OCI-M2 (cell line): ENCODE measurements around the gene VARS1.
A peak's percentile ranks its signal among the peaks of the same experiment; 100 is the strongest.

ENCODE experiments used
- DNase-seq: peaks from one replicate; lab custom pipeline; 2025; ENCODE audit not compliant: unreplicated experiment; lab: John Stamatoyannopoulos, UW

The VARS1 gene

GRCh38 chr6:31775633-31776484, 19.7 kb downstream of the VARS1 start:
- no peak for DNase-seq

GRCh38 chr6:31775184-31775583, 20.4 kb downstream of the VARS1 start:
- DNase-seq: no peak

GRCh38 chr6:31771992-31772358, 23.6 kb downstream of the VARS1 start:
- DNase-seq: no peak

GRCh38 chr6:31770860-31771259, 24.7 kb downstream of the VARS1 start:
- no peak for DNase-seq

GRCh38 chr6:31769684-31770371, 25.7 kb downstream of the VARS1 start:
- peak; percentile 64 for DNase-seq

DNA sequence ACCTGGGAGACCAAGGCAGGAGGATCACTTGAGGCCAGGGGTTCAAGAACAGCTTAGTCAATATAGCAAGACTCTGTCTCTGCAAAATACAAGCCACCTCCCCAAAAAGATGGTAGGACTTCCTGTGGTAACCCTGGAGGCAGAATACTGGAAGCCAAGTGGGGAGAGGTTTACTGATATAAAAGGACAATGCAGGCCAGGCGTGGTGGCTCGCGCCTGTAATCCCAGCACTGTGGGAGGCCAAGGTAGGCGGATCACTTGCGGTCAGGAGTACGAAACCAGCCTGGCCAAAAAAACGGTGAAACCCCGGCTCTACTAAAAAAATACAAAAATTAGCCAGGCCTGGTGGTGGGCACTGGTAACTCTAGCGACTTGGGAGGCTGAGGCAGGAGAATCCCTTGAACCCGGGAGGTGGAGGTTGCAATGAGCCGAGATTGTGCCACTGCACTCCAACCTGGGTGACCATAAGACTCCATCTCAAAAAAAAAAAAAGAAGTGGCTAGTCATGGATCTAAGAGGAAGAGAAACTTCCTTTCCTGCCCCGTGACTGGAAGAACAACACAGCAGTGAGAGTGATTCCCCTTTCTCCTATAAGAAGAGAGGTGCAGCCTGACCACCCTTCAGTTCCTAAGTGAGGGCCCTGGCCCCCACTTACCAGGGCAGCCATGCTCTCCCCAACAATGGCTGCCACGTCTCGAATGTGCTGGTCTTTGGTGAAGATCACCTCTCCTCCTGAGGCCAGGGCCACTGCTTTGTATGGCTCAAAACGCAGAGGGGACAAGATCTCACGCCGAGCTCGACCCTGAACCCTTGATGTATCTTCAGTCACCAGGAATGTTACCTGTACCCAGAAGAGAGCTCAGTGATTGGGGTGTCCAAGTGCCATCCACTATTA, 26.9 kb downstream of the VARS1 start:
- DNase-seq: no peak

- DNase-seq: no peak
Measured at GRCh38 chr6:31767096-31767645, 28.4 kb downstream of the VARS1 start.

GRCh38 chr6:31765910-31766794, 29.4 kb downstream of the VARS1 start:
- DNase-seq: no peak

DNA sequence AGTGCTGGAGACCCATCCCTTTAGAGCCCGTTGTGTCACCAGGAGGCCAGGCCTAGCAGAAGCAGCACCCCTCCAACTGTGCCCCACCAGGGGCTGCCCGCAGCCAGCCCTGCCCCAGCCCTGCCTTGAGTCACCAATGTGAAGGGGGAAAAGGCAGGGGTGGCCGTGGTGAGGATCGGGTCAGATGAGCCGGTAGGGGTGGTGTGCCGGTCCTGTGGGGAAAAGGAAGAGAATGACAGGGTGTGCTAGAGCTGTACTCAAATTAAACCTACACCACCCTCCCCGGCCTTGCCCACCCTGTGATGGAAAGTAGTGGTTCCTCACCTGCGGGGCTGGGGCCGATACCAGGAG, 30.0 kb downstream of the VARS1 start:
- no peak for DNase-seq

- DNase-seq: no peak
Measured at GRCh38 chr6:31764198-31764597, 31.4 kb downstream of the VARS1 start.

DNA sequence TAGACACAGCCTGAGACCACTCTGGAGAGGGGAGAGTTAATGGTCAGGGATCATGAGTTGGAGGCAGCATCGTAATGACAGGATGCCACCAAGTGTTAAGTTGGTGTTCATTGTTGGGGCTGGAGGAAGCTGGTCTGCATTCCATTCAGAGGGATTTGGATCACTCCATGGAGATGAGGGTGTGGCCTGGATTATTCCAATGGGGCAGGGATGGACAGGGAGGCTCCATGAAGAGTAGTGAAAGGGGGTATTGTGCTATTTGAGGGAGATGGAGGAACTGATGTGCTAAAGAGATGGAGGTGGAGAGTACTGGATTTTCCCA, 32.0 kb downstream of the VARS1 start:
- DNase-seq: no peak

DNA sequence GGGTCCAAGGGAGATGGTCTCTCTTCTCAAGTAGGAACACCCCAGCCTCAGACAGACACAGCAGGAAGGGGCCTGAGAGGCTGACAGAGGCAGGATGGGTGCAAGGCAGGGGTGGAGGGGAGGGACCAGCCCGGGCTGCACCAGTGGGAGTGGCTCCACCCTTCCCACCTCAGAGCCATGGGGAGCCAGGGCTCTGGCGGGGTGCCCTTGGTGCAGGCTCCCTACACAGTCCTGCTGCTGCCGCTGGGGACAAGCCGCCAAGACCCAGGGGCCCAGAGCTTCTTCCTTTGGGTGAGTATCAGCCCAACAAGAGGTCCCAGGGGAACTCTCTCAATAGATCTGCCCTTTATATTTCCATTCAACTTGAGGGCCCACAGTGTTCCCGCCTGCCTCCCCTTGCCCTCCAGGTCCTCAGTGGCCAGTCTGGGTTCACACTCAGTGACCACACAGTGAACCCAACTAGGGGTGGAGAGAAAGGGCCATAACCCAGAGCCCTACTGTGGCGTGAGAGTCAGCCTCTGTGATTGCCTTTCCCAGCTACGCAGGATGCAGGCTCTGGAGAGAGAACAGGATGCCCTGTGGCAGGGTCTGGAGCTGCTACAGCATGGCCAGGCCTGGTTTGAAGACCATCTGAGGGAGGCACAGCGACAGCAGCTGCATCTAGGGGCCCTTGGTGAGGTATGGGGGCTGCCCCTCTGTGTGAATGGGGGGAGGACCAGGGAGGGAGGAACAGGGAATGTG, 32.5 kb downstream of the VARS1 start:
- DNase-seq: no peak

- no peak for DNase-seq
Measured at GRCh38 chr6:31762356-31762755, 33.2 kb downstream of the VARS1 start, which contains the start of gene SAPCD1. SAPCD1 (plus strand) TSS chr6:31762656; CDS start chr6:31763055, 399 bp downstream.

DNA sequence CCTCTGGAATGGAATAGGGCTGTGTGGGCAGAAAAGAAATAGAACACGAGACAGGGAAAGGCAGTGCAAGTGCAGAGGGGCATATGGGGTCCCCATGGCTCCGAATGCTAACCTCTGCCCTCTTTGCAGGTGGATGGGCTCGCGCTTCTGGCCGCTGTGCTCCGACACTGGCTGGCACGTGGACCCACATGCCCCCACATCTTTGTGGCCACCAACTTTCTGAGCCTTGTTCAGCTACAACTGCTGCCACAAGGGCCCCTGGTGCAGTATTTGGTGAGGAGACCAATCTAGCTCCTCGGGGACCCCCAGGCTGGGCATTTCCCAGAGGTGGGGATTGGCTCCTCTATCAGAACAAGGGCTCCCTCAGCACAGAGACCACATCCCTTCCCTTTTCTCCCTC, 34.2 kb downstream of the VARS1 start:
- DNase-seq: no peak

DNA sequence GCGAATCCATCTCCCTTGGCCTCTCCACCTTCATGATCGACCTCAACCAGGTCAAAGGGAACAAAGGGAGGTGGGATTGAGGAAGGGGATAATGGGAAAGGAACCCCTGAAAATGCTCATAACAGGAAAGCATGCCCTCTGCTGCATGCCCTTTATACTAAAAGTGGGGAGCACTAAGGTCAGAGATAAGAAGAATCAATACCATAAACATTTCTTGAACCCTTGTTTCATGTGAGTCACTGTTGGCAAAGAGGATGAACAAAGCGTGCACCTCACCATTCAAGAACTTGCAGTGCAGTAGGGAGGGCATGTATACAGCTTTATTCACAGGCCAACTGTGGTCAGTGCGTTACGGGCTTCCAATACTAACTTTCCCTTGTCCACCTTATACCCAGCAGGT, 34.8 kb downstream of the VARS1 start:
- DNase-seq: no peak

- no peak for DNase-seq
Measured at GRCh38 chr6:31758281-31758680, 37.3 kb downstream of the VARS1 start.

DNA sequence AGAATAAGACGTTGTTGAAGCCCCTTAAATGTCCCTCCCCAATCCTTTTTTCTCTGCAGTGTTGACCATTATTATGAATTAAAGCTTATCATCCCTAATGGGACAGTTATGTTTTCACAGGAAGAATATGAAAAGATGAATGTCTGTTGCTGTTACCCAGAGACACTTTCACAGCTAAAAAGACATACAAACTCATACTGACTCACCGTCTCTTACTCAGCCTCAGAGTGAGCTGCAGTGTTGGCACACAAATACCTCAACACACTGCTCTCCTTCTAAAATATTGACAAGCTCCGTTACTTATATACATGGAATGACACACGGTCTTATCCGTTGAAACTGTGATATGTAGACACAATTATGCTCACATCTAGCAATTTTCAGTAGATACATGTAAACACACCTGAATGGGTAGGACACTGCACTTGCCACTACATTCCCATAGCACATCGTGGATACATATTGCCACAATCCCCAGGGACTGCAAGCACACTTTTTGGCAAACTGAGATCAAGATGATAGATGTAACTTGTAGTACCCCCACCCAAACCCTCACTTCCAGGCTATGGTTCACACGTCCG, 42.7 kb downstream of the VARS1 start:
- no peak for DNase-seq

DNA sequence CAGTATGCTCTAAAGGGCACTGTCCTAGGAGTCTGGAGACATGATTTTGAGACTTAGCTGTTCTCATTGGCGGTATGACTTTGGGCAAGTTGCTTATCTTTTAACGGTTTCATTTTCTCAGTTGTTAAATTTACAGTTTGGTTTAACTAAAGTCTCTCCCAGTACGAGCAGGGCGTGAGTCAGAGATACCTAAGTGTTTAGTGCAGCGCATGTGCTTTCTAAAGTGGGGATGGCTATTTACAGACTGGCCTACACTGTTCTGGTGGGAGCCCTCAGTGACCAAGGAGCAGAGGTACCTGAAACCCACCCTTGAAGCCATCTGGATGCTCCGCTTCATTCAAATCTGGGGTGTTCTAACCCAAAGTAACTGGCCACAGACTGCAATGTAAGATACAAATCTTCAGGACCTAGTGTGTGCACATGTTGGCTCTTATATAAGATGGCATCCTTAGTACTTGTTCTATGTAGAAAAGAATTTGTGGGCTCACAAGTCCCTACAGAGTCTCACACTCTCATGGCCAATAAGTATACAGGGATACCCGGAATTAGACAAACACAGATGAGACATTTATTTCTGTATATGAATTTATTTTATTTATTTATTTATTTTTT, 45.0 kb downstream of the VARS1 start:
- DNase-seq: no peak
